ENCODE results near the gene OXT. TPM values are rescaled to one million over a fixed set of nuclear protein-coding genes. Genes with fewer than 3 reads are reported as not detected.
"Not testable (repeated sequence)": the region's sequence is repeated elsewhere in the genome, so short reads cannot be mapped to it uniquely, and the experiment has no call there.

The OXT gene
- polyA plus RNA-seq, 4 donors: 0.51 to 0.94 (median 0.86) TPM

DNA sequence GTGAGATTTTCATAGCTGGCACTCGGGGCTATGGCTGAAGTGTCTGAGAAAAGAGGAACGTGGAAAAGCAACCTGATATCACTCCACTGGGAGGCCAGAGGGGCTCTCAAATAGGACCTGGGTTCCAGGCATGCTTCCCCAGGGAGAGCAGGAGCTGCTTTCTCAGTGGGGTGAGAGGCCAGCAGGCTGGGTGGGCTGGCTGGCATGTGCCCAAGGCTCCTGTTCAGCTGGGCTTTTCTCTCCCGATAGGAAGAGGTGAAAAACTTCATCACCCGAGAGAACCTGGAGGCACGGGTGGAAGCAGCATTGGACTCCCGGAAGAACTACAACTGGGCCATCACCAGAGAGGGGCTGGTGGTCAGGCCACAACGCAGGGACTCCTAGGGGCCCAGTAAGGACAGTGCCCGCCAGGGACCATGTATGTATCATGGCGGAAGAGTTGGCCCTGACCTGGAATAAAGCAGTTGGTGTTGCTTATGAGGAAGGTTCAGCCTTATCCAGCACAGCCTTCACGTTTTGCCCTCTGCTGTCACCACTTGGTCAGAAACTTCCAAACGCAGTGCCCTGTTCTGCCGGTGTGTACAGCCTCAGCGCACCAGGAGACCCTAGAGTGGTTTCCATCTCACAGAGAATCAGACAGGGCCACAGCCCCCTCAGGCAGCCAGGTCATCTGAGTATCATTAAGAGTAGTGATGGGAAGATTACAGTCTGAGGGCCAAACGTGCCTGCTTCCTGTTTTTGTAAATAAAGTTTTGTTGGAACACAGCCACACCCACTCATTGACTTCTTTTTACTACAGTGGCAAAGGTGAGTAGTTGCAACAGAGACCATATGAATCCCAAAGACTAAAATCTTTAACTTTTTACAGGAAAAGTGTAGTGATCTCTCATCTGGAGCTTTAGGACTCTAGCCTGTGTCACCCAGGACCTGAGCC, 23.7 kb upstream of the OXT start:
- DNase-seq (ENCODE audit: low read depth in 4 of 4, low spot score in 2 of 4): no peak

DNA sequence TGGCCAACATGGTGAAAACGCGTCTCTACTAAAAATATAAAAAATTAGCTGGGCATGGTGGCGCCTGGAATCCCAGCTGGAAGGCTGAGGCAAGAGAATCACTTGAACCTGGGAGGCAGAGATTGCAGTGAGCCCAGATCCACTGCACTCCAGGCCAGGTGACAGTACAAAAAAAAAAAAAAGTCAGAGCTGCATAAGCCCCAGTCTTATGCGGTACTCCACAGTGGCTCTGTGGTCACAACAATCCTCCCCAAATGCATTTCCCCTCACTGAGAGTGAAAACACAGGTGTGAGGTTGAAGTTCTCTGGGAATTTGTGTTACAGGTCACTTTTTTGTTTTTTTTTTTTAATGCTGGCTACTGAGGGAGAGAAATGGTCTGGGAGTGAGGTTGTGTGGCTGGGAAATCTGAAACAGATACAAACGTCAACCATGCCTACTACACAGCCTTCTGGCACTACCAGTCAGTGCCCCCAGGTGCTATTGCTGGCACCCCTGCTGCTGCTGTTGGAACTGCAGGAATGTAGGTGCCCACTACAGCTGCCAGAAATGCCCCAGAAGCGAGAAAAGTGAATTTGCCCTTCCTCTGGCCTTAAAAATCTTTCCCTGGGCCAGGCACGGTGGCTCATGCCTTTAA, 19.9 kb upstream of the OXT start:
- DNase-seq (ENCODE audit: low read depth in 4 of 4, low spot score in 2 of 4): no peak

DNA sequence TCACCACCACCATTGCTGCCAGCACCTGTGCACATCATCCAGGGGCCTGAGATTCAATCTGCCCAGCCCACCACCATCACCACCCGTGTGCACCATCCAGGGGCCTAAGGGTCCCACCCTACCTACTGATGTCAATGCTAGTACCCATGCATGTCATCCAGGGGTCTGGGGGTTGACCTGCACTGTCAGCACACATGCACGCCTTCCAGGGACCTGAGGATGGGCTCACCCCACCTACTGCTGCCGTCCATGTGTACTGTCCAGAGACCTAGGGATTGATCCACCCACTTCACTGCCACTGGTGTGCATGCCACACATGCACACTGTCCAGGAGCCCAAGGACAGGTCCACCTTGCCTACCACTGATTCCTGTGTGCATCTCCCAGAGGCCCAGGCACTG, 11.9 kb upstream of the OXT start:
- no peak for DNase-seq (ENCODE audit: low read depth in 4 of 4, low spot score in 2 of 4)

DNA sequence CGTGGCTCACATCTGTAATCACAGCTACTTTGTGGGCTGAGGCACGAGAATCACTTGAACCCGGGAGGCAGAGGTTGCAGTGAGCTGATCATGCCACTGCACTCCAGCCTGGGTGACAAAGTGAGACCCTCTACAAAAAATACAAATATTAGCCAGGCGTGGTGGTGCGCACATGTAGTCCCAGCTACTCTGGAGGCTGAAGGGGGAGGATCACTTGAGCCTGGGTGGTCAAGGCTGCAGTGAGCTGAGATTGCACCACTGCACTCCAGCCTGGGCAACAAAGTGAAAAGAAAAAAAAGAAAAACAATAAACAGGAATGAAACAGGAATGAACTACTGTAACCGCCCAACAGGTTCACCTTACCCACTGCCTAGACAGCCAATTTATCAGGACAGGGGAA, 7.3 kb upstream of the OXT start:
- DNase-seq (ENCODE audit: low read depth in 4 of 4, low spot score in 2 of 4): not testable (repeated sequence)

DNA sequence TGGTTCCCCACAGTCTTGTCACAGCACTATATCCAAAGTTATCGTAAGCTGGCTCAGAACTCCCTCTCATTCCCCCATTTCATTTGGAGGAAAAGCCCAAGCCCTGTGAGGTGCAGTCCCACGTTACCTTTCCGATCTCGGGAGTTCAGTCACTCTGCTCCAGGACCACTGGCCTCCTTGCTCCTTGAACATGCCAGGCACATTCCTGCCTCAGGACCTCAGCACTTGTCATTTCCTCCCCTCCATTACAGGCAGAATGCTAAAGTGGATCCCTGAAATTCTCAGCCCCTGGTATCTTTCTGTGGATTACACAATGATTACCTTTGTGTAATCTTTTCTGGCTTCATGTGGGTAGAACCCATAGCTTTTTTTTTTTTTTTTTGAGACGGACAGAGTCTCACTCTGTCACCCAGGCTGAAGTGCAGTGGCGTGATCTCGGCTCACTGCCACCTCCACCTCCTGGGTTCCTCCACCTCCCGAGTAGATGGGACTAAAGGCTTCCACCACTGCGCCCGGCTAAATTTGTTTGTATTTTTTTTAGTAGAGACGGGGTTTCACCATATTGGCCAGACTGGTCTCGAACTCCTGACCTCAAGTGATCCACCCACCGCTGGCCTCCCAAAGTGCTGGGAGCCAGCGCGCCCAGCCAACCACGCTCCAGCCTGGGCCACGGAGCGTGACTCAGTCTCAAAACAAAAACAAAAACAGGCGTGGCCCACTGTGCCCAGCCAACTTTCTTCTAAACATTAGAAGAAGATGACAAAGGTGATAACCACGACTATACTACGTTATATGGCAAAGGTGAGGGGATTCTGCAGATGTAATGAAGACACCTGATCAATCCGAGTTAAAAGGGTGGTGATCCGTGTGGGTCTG, 4.0 kb upstream of the OXT start:
- no peak for DNase-seq (ENCODE audit: low read depth in 4 of 4, low spot score in 2 of 4)

DNA sequence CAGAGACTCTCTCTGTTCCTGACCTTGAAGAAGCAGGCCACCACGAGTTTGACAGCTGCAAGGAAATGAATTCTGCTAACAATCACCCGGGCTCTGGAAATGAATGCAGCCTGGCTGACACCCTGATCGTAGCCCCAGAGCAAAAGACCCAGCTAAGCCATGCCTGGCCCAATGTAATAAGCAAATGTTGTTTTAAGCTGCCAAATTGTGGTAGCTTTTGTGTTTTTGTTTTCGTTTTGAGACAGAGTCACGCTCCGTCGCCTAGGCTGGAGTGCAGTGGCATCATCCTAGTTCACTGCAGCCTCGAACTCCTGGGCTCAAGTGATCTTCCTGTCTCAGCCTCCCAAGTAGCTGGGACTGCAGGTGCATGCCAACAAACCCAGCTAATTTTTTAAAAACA, 3.3 kb upstream of the OXT start:
- DNase-seq (ENCODE audit: low read depth in 4 of 4, low spot score in 2 of 4): no peak

DNA sequence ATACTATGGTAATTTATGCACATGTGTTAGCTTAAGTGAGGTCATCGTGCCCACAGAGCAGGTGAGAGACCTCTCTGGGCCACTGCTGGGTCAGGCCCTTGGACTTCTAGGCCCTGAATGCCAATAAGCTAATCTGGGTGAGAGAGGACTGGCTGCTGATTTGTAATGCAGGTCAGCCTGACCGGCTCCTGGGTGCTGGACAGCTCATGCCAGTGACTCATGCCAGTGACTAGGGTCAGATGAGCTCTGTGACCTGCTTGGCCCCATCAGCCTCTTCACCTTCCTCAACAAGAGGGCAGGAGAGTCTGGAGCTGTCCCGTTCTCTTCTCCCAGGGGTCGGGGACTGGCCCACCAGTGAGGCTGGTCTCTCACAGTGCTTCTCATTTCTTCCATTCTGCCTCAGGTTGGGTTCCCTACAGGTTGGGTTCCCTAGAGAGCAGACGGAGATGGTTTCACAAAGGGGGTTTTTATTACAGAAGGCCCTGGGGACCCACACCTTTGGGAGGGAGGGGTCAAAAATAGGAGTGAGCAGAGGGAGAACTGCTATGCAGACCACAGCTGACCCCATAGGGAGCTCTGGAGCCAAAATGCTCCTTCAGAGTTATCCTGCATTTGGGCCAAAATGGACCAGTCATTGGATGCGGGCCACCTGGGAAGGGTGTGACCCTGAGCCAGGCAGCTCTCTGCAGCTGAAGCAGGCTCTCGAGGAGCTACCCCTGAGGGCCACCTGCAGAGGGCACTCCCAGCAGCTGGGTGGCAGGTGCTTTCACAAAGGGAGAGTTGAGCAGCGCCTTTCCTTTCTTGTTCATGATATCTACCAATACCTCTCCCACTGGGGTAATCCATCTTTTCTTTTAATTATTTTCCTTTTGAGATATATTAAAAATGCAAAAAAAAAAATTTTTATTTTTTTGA, 2.2 kb upstream of the OXT start:
- no peak for DNase-seq (ENCODE audit: low read depth in 4 of 4, low spot score in 2 of 4)

DNA sequence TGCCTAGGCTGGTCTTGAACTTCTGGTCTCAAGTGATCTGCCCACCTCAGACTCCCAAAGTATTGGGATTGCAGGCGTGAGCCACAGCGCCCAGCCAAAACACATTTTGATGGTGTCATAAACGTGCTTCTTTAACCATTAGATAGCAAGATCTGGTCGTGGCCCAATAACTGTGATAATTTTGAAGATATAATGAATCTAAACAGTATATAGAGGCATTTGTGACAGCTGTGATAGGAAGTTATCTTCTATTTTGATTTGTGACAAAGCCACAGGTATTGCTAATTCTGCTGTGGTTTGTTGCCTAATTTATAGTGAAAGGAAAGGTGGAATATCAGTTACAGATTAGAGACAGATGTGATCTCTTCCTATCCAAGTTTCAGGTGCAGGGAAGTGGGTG, 695 bp upstream of the OXT start:
- no peak for DNase-seq (ENCODE audit: low read depth in 4 of 4, low spot score in 2 of 4)

DNA sequence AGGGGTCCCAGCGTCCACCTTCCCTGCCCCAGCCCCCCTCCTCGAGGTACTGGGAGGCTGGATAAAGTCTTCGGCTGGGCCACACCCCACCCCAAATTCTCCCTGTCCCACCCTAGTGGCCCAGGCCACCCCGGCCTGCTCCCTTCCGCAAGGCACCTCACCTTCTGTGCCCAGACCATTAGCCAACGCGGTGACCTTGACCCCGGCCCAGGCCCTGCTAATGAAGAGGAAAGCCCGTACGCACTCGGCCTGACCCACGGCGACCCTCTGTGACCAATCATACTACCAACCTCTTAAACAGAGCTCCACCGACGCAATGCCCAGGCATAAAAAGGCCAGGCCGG, 182 bp upstream of the OXT start:
- DNase-seq (ENCODE audit: low read depth in 4 of 4, low spot score in 2 of 4): no peak

DNA sequence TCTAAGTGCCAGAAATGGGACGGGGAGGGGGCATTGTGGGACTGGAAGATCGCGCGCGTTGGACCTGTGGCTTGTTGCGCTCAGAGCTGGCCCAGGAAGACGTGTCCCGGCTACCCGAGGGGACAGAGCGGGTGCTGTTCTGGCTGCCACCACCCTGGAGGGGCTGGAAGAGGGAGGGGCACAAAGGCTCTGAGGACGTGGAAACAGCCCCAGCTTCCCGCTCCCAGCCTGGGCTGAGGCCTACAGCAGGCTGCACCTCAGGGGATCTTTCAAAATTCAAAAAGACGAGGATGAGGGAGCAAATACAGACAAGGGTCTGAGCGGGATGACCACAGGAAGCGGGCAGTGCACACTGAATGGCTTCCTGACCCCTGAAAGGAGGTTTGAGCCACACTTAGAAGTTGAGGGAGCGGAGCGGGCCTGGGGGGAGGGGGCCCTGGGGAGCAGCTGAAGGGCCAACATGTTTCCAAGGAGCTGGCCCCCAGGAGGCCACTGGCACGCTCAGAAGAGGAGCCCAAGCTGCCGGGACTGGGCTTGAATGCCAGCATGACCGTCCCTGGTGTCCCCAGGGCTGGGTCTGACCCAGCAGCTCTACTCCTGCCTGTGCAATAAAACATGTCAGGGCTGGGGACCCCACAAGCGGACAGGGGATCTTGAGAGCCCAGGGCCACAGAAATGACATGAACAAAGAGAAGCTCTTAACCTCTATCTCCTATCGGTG, 1.3 kb downstream of the OXT start:
- no peak for DNase-seq (ENCODE audit: low read depth in 4 of 4, low spot score in 2 of 4)

DNA sequence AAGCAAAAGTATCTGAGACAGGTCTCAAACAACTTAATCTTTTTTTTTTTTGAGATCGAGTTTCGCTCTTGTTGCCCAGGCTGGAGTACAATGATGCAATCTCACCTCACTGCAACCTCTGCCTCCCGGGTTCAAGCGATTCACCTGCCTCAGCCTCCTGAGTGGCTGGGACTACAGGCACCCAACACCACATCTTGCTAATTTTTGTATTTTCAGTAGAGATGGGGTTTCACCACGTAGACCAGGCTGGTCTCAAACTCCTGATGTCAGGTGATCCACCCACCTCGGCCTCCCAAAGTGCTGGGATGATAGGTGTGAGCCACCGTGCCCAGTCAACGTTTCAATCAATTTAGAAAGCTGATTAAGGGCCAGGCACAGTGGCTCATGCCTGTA, 1.8 kb downstream of the OXT start:
- not testable (repeated sequence) for DNase-seq (ENCODE audit: low read depth in 4 of 4, low spot score in 2 of 4)

DNA sequence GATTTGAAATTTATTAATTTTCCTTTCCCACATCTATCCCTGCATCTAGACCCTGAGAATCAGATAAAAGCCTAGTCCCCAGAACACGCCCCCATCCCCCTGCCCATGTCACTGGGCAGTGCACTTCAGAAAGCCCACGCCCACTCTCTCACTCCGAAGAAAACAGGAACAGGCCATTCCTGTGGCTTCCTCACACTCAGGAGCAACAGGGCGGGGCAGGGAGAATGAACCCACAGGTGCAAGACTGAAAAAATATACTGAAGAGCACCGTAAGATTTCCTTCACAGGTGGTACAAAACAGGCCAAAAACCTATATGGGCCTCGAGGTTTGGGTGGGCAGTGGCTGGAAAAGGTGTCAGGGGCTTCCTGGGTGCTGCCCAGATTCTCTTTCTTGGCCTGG, 3.4 kb downstream of the OXT start:
- no peak for DNase-seq (ENCODE audit: low read depth in 4 of 4, low spot score in 2 of 4)

DNA sequence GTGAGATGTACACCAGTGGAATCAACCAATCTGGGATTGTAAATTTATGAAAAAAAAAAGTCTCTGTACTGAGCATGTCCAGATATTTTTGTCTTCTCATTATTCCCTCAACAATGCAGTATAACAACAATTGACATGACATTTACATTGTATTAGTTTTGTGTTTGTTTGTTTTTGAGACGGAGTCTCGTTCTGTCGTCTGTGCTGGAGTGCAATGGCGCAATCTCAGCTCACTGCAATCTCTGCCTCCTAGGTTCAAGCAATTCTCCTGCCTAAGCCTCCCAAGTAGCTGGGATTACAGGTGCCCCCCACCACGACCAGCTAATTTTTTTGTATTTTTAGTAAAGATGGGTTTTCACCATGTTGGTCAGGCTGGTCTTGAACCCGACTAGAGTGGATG, 3.9 kb downstream of the OXT start:
- not testable (repeated sequence) for DNase-seq (ENCODE audit: low read depth in 4 of 4, low spot score in 2 of 4)

DNA sequence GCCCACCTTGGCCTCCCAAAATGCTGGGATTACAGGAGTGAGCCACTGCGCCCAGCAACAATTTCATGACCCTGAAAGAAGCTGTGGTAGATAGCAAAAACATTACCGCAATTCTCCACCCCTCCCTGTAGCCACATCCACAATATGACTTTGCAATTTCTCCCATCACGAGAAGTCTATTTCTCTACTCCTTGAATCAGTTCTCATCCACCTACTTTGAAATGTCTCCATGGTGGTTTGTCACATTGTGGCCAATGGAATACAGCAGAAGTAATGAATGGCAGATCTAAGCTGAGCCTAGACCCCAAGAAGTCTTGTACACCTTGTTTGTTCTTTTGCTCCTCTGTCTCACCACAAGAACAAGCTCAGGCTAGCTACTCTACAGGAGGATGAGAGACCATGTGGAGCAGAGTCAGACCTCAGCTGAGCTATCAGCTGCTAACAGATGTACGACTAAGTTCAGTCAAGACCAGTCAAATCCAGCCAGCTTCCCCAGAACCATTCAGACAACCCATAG, 6.3 kb downstream of the OXT start:
- no peak for DNase-seq (ENCODE audit: low read depth in 4 of 4, low spot score in 2 of 4)

DNA sequence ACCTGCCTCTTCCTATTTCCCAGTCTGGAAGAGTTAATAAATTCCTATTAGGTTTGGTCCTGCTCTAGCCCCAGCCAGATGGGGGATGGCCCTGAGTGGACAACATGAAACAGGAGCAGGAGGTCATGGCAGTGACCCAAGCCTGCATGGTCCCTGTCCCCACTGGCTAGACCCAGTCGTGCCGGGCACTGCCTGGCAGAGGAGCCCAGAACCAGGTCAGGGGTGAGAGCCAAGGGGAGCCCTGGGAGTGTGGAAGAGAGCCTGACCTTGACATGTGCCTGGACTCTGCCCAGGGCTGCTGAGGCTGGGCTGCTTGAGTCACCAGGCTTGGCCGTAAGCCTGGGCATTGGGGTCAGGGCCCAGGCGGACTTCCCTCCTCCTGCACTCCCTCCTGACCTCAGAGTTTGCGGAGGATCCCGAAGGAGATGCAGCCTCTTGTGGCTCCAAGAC, 9.5 kb downstream of the OXT start:
- no peak for DNase-seq (ENCODE audit: low read depth in 4 of 4, low spot score in 2 of 4)

DNA sequence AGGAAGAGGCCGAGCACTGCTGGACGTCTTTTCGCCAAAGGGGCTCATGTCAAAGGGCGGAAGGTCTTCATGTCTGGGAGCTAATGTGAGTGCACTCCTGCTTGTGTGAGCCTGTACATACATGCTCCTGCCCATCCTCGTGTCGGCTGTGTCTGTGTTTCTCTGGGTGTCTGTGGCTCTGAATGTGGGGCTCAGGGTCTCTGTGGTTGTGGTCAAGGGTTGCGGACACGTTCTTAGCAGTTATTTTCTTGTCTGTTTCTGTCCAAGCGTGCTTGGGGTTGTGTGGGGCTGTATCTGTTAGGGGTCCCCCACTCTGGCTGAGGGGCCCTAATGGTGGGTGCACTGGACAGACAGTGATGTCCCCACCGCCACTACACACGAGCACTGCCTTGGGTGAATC, 10.2 kb downstream of the OXT start:
- DNase-seq (ENCODE audit: low read depth in 4 of 4, low spot score in 2 of 4): no peak

DNA sequence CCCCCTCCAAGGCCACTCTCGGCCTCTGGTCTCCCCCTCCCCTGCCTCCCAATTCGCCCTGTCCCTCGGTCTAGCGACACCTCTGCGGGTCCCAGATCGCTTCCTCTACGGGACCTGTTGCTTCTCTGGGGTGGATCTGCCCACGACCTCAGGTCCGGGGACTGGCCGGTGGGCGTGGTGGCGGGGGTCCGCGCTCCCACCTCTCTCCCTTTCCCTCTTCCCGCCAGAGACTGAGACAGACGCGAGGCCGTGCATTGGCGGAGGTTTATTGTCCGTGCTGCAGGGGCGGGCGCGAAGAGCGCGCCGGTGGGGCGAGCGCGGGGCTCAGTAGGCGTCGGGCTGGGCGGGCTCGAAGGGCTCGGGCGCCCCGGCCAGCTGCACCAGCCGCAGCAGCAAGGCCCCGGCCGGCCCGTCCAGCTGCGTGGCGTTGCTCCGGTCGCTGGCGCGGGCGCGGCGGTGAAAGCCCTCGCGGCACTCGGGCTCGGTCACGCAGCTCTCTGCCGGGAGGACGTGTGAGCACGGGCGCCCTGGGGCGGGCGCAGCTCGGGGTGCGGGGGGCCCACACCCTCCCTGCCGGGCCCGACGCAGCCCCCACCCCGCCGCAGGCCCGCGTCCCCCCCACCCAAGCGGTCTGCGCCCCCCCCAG, 11.0 kb downstream of the OXT start:
- DNase-seq (ENCODE audit: low read depth in 4 of 4, low spot score in 2 of 4): no peak

DNA sequence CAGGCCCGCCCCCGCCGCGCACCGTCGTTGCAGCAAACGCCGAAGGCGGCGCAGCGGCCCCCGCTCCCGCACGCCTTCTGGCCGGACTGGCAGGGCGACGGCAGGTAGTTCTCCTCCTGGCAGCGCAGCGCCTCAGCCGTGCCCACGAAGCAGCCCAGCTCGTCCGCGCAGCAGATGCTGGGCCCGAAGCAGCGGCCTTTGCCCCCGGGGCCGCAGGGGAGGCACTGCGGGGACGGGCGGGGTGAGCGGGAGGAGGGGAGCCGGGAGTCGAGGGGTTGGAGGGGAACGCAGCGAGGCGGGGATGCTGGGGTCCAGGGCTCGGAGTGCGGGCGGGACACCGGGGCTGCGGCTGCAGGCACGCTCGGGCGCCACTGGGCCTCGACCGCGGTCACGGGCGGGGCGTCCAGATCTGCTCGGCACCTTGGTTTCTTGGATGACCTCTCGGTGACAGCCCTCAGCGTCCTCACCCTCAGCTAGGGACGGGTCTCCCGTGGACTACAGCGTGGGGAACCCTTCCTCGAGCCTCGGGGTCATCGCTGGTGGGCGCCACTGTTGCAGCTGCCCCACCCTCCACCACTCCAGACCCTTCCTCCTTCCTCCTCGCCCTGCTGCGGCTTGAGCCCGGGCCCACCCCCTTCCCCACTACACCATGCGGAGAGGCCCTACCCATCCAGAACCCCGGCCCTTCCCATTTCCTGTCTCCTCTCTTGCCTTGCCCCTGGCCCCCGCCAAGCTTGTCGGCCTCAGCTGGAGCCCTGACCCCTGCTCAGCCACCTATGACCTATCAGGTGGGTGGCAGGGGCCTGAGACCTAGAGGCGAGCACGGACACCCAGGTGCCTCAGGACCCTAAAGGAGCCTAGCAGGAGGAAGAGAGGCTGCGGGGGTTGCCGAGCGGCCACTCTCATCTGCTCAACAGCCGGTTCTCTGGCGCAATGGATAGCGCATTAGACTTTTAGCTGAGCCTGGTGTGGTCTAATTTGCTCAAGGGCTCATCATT, 11.8 kb downstream of the OXT start:
- no peak for DNase-seq (ENCODE audit: low read depth in 4 of 4, low spot score in 2 of 4)
